HG03108 (cell line): Measurements from ENCODE around the gene SIRPB2.
"Not testable (repeated sequence)": the region's sequence is repeated elsewhere in the genome, so short reads cannot be mapped to it uniquely, and the experiment has no call there.

ENCODE experiments used
- ATAC-seq: cut with Tn5 transposase; IDR thresholded peaks from one replicate; pipeline ENCODE4 v1.9.1; 2021; ENCODE audit warnings: moderate library complexity; ENCODE audit not compliant: unreplicated experiment

Gene SIRPB2

DNA sequence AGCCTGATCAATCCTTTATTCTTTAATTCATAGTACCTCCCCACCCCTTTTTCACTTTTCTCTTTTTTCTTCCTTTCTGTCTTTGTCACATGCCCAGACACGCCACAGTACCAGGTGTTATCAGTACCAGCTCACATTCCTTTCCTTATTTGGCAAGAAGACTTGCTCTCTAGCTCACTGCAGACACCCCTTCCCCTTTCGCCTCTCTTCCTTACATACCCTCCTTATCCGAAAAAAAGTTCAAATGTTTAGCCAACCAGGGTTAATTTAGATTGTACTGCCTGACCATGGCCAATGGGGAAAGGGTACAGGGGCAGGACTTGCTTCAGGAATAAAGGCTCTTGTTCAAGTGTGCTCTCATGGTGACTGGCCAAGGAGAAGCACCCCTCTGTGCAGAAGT lies 9.3 kb upstream of the SIRPB2 start:
- no peak for ATAC-seq

DNA sequence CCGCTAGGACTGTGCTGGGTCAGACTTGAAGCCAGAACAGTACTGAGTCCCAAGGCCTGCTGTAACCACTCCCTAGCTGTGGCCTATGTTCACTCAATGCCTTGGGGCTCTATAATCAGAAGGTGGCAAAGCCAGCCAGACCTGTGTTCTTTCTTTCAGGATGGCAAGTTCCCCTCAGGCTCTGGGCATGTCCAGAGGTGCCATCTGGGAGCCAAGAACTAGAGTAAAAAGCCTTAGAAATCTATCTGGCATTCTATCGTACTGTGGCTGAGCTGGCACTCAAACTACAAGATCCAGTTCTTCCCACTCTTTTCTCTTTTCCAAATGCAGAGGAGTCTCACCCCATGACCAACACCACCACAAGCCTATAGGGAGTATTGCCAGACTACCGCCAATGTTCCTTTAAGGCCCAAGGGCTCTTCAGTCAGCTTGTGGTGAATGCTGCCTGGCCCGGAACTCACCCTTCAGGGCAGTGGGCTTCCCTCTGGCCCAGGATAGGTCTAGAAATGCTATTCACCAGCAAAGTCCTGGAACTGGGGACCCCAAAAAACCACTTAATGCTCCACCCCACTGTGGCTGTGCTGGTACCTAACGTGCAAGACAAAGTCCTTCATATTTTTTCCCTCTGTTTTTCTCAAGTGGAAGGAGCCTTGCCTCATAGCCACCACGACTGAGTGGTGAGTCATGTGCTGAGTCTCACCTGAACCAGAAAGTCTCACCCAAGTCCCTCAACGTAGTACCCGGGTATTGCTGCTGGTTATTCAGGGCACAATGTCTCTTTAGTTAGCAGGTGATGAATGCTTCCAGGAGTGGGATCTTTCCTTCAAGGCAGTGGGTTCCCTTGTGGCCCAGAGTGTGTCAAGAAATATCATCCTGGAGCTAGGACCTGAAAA lies 8.6 kb upstream of the SIRPB2 start:
- no peak for ATAC-seq

DNA sequence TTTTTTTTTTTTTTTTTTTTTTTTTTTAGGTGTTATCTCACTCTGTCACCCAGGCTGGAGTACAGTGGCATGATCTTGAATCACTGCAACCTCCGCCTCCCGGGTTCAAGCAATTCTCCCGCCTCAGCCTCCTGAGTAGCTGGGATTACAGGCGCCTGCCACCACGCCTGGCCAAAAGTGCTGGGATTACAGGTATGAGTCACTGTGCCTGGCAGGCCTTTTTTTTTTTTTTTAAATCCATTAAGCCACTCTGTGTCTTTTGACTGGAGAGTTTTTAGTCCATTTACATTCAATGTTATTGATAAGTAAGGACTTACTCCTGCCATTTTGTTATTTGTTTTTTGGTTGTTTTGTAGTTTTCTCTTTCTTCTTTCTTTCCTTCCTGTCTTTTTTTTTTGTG lies 6.2 kb upstream of the SIRPB2 start:
- not testable (repeated sequence) for ATAC-seq

DNA sequence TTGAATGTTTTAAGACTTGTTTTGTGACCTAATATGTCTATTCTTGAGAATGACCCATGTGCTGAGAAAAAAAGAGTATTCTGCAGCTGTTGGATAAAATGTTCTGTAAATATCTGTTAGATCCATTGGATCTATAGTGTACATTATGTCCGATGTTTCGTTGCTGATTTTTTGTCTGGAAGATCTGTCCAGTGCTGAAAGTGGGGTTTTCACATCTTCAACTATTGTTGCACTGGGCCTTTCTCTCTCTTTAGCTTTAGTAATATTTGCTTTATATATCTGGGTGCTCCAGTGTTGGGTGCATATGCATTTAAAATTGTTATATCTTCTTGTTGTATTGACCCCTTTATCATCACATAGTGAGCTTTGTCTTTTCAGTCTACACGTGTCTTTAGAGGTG lies 5.7 kb upstream of the SIRPB2 start:
- no peak for ATAC-seq

DNA sequence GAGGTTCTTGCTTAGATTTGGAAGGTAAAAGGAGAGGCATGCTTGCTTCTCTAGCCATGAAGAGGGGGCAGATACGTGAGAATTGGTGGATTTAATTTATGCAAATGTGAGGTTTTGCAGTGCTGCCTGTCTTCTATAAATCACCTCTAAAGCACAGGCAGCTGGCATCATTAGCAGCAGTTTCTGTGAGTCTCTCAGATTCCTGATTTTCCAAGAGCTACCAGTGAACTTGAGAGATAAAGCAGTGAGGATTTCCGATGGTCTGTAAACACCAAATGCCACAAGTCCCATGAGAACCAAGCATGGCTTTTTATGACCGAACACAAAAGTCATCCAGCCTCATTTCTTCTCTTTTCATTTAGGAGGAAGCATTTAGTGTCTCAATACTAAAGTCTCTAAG lies 3.2 kb upstream of the SIRPB2 start:
- ATAC-seq: no peak

DNA sequence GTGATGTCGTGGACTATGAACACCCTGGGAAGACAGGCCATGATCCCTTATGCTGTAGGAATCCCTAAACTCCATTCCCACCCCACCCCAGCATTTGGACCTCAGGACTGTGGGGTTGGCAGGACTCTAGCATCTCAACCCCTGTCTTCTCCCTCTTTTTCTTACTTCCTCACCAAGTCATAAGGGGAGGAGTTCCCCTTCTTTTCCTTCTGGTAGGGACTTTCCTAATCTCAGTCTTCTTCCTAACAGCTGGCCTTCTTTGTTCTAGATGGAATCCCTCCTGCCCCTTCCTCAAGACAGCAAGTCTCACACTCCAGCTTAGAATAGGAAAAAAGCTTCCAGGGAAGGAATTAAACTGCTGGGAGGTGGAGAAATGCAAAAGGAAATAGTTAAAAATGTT lies 2.3 kb upstream of the SIRPB2 start:
- no peak for ATAC-seq

DNA sequence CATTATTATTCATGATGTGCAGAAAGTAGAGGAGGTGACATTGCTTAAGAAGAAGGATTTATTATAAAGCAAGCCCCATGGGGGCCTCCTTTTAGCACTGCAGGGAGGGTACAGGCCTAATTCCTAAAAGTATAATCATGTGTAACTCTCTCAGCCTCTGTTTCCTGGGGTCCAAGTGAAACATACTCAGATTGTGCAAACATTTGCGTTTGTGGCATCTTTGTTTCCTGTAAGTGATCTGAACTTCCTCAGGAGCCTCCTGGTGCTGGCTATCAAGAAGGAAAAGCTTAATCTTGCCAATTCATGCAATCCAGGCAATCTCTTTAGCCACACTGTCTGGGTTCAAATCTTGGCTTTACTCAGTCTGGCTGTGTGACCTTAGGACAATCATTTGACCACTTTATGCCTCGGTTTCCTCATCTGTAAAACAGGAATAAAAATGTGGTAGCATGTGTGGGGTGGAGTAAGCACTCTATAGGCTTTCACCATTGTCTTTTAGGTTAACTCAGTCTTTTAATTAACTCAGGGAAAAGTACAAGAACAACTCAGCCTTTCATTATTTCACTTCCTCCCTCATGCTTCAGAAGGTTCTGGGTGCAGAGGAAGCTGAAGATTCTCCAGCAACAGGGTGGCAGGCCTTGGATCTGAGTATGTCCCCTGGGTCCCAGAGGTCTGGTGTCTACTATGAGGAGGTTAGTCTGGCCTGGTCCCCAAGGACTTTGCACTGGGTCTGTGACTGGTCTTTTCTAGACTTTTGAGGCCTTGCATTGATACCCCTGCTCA lies 831 bp upstream of the SIRPB2 start:
- no peak for ATAC-seq

DNA sequence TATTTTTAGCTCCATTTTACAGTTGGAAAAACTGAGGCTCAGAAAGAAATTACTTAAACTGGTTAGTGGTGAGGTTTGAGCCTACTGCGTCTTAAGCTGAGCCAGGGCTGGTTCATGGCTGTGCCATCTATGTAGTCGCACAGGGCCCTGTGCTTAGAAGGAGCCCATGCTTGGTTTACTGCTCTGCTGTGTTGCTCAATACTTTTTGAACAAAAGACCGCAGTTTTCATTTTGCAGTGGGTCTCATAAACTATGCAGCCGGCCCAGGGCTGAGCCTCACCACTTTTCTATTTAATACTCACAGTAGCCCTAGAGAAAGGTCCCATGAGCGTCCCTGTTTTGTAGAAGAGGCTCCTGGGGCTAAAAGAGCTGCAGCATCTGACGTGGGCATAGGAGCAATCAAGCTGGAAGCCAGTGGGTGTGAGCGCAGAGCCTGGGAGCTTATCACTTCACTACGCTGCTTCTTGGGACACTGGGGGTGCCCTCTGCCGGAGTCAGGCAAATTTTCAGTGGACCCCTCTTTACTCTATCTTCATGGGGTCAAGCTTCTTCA lies 501 bp downstream of the SIRPB2 start:
- no peak for ATAC-seq

DNA sequence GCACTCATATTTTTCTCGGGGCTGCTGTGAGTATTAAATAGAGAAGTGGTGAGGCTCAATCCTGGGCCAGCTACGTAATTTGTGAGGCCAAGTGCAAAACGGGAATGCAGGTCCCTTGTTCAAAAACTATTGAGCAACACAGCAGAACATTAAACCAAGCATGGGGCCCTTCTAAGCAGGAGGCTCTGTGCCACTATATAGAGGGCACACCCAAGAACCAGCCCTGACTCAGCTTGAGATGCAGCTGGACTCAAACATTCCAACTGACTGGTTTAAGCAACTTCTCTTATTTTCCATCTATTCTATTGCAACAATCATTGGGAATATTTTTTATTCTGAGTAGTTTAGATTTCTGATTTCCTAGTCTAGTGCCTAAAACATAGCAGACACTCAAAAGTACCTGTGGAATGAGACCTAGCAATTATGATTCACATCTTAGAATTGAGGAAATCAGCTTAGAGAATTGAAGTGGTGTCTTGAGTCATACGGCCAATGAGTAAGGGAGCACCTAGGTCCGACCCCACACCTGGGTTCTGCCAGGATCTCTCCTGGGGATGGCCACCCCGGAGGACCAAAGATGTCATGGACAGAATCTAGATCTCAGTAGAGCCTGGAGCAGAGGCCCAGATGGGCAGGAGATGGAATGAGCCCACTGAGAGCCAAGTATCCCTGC lies 1.3 kb downstream of the SIRPB2 start:
- ATAC-seq: no peak

DNA sequence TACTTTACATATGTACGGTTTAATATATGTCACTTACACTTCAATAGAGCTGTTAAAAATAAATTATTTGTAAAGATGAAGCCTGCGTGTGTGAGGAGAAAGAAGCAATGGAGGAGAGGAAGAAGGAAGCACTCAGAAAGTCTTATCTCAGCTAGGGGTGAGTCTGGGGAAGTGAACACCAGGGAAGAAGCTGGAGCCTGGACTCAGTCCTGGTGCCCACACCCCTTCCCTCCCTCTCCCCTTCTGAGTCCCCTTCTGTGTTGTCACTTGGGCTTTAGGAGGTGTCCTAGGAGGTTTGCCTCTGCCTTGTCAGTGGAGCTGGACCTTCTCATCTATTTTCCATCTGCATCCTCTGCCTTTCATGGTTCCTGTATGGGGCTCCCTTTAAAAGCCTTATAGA lies 1.9 kb downstream of the SIRPB2 start:
- no peak for ATAC-seq

DNA sequence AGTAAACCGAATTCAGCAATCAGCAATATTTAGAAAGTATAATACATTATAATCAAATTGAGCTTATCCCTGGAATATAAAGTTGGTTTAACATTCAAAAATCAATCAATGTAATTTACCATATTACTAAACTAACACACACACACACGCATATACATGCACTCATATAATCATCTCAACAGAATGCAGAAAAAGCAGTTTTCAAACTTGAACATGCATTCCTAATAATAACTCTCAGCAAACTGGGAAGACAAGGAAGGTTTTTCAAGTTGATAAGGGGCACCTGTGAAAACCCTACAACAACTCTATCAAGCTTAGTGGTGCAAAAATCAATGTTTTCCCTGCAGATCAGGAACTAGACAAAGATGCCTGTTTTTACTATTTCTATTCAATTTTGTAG lies 4.7 kb downstream of the SIRPB2 start:
- no peak for ATAC-seq

DNA sequence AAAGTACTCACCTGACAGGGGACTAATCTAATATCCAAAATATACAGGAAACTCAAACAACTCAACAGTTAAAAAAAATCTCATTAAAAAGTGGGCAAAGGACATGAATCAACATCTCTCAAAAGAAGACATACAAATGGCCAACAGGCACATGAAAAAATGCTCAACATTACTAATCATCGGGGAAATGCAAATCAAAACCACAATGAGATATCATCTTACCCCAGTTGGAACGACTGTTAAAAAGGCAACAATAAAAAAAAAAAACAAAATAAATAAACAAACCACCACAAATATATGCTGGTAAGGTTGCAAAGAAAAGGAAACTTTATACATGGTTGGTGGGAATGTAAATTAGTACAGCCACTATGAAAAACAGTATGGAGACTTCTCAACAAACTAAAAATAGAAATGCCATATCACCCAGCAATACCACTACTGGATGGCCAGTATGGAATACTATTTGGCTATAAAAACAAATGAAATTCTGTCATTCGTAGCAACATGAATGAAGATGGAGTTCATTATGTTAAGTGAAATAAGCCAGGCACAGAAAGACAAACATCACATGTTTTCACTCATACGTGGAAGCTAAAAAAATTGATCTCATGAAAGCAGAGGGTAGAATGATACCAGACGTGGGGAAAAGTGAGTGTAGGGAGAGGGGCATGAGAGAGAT lies 6.6 kb downstream of the SIRPB2 start:
- ATAC-seq: no peak

DNA sequence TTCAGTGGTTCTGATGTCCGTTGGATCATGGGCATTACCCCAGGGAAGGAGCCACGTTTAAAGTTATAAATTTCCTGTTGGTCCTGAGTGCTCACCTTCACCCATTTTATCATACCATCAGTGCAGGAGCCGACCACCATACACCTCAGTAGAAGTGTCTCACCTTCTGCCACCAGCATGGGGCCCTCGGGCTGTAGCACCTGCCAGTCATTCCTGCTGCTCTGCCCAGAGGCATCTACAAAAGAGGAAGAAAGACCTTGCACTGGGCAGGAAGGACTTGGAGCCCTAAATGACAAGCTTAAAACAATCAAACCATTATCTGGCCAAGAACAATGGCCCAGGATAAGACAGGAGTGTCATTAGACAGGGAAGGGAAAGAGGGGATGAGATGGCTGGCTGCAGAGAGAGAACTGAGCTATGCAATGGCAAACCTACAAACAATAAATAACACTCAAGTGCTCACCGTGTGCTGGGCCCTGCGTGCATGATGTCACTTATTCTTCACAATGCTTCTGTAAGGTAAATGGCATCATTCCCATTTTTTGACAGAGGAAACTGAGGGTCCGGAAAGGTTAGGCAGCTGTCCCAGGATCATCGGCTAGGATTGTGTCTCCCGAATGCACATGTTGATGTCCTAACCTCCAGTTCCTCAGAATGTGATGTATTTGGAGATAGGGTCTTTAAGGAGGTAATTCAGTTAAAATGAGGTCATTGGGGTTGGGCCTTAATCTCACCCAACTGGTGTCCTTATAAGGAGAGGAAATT lies 11.2 kb downstream of the SIRPB2 start:
- no peak for ATAC-seq

DNA sequence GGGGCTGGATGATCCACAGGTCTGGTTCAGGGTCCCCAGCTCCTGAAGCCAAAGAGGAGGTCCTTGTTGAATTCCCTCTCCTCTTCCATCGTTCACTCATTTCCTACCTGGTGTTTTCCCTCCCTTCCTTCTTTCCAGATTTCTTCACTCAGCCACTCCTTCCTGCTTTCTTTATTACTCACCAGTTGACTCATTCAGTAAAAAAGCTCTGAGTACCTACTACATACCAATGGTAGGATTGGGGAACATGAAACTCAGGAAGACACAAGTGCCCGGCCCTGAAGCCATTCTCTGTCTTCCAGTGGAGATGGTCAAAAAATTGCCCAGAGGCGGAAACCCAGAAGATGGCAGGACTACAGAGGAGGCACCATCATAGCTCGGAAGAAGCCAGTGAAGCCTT lies 12.7 kb downstream of the SIRPB2 start:
- no peak for ATAC-seq

DNA sequence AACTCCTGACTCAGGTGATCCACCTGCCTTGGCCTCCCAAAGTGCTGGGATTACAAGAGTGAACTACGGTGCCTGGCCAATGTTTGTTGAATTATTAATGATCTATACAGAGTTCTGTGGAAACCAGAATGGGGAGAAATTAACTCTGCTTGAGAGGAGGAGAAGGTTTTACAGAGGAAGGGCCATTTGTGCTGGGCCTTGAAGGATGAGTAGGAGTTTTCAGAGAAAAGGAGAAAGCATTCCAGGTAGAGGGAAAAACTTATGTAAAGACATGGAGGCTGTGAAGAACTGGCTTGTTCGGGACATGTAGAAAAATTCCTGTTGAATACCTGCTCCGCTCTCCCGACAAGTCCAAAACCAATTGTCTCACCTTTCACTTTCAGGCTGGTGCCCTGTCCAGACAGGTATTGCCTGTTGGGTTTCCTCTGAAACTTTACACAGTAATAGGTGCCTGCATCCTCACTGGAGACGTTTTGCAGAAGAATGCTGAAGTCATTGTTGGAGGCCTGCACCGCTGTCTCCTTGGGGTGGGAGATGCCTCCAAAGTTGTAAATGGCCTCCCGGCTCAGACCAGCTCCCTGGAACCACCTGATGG lies 13.2 kb downstream of the SIRPB2 start:
- ATAC-seq: no peak

DNA sequence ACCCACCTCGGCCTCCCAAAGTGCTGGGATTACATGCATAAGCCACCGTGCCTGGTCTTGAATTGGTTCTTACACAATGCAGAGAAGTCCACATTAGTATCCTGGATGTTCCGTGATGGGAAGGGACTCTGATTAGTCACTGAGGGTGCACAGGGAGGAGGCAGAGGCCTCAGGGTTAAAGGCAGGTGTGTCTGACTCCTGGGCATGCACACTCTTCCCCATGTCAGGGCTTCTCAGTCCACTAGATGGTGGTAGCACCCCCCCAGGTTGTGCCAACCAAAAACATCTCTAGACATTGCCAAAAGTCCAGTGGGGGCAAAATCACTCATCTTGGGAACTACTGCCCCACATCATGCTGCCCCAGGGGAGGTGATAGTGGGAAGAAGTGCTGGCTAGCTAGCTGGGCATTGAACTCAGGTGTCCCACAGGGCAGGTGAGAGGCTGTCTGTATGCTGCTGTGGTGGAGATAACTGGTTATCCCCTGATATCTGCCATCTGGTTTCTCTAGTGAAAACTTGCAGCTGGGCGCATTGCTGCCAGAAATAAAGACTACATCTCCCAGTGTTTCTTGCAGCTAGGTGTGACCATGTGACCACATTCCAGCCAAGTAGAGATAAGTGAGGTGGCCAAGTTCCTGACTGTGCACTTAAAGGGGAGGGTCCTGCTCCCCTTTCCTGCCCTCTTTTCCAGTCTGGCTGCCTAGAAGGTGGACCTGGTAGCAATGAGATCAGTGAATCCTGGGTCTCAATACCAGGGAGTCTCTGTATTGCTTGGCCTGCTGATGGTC lies 16.2 kb downstream of the SIRPB2 start:
- no peak for ATAC-seq

DNA sequence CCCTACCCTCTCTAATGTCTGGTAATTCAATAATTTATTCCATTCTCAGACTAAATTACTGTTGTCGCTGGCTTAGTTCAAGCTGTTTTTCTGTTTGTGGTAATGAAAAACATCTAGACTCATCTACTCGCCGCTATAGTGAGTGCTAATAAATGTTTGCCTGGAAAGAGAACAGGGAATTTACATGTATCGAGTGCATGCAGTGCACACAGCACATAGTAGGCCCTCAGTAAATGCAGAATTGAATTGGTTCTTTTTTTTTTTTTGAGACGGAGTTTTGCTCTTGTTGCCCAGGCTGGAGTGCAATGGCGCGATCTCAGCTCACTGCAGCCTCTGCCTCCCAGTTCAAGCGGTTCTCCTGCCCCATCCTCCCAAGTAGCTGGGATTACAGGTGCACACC lies 16.9 kb downstream of the SIRPB2 start:
- no peak for ATAC-seq

DNA sequence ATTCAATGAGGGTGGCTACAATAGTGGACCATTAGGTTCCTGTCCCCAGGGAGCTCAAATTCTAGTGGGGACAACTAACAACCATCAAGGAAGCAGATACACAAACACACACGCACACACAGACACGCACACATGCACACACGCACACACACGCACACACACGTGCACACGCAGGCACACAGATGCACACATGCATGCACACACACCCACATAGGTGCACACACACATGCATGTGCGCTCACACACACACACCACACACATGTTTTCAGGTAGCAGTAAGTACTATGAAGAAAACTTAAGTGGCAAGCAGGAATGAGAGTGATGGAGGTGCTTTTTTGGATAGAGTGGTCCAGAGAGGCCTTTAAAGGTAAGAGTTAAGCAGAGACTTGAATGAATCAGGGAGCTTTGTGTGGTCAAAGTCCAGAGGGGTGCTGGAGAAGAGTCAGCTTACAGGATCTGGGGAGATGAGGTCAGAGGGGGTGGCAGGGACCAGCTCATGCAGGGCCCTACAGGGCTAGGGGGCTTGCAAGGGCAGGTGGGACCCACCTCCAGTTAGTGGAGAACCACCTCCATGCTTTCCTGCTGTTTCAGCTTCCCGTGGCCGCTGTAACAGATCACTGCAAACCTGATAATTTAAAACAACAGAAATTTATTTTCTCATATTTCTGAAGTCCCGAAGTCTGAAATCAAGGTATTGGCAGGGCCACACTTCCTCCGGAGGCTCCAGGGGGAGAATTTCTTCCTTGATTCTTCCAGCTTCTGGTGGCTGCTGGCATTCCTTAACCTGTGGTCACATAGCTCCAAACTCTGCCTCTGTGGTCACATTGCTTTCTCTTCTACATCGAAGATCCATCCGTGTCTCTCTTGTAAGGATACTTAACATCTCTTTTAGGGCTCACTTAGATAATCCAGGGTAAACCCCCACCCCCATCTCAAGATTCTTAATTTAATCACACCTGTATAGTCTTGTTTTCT lies 17.7 kb downstream of the SIRPB2 start:
- no peak for ATAC-seq
